Lung (tissue), 12 donors: Measurements from ENCODE around the gene MALT1. TPM values are rescaled to one million over a fixed set of nuclear protein-coding genes. Genes with fewer than 3 reads are reported as not detected.

Source experiments
- ATAC-seq: fragments of 200-7000 bp; cut with Tn5 transposase; one replicate; pipeline ENCODE4 v1.9.1; 2020; ENCODE audit warnings: moderate number of reproducible peaks; ENCODE audit not compliant: insufficient read depth, low FRiP score
- DNase-seq, 3 donors: peaks; one replicate each; pipeline ENCODE4 v3.0.0-alpha.2; 2013 to 2017
- H3K27ac ChIP-seq, 2 donors: one replicate each; pipeline ENCODE4 v1.5.1; 2013; ENCODE audit warnings: mild to moderate bottlenecking in 2 of 2, moderate library complexity in 2 of 2, control low read depth in 1 of 2, inconsistent platforms in 1 of 2, low read depth in 1 of 2, low read length in 1 of 2
- H3K27me3 ChIP-seq, 3 donors: one replicate each; pipeline ENCODE4 v1.5.1; 2013; ENCODE audit warnings: low read length in 2 of 3; ENCODE audit not compliant: control insufficient read depth in 3 of 3, insufficient read depth in 3 of 3
- H3K36me3 ChIP-seq, 4 donors: one replicate each; pipeline ENCODE4 v1.5.1; 2013; ENCODE audit warnings: low read length in 4 of 4, mild to moderate bottlenecking in 1 of 4, moderate library complexity in 1 of 4; ENCODE audit not compliant: control insufficient read depth in 4 of 4, insufficient read depth in 4 of 4
- H3K4me1 ChIP-seq, 5 donors: one replicate each; pipeline ENCODE4 v1.5.1; 2013; ENCODE audit warnings: low read length in 5 of 5, mild to moderate bottlenecking in 2 of 5, moderate library complexity in 1 of 5; ENCODE audit not compliant: control insufficient read depth in 5 of 5, insufficient read depth in 5 of 5
- H3K4me3 ChIP-seq: one replicate; pipeline ENCODE4 v1.5.1; 2013; ENCODE audit warnings: mild to moderate bottlenecking, control low read depth, moderate library complexity
- H3K9ac ChIP-seq, 2 donors: one replicate each; pipeline ENCODE4 v1.5.1; 2013; ENCODE audit warnings: low read length in 2 of 2, control low read depth in 1 of 2; ENCODE audit not compliant: insufficient read depth in 1 of 2
- H3K9me3 ChIP-seq, 4 donors: one replicate each; pipeline ENCODE4 v1.5.1; 2013; ENCODE audit warnings: low read length in 3 of 4, mild to moderate bottlenecking in 1 of 4, moderate library complexity in 1 of 4; ENCODE audit not compliant: control insufficient read depth in 4 of 4, insufficient read depth in 3 of 4
- CTCF ChIP-seq: IDR thresholded peaks from 2 replicates; pipeline ENCODE4 v1.5.1; 2012; ENCODE audit warnings: mild to moderate bottlenecking; ENCODE audit errors: control extremely low read depth, extremely low read depth
- WGBS, 2 donors: extraction: QIAGEN DNeasy Blood & Tissue Kit; methylation state at CpG; one replicate each; pipeline ENCODE4 v1.1.7; 2013; 5-methylcytosine and 5-hydroxymethylcytosine counted together
- polyA plus RNA-seq, 2 donors: library from polyadenylated mRNA; stranded (reverse); fragments of 200-250 nt; gene quantifications; one replicate each; pipeline ENCODE4 v1.2.1, GENCODE V29; 2013
- total RNA-seq, 2 donors: library from RNA; depleted of rRNA in 1 of 2; stranded (reverse); fragments of >200 nt in 1 of 2; gene quantifications; one replicate each; pipeline ENCODE4 v1.2.1, GENCODE V29; 2014 to 2021
- donor health status: control.
- donor health status: control.
- donor health status: Bipolar disorder and iron deficiency.
- donor health status: healthy.
- donor health status: DM: yes; HTN: yes; CAD: no.

Gene MALT1
- total and polyA plus RNA-seq, 4 donors, result 6.1 to 35.6 (median 12.9) TPM

- no peak for TF ChIP-seq CTCF
- 57 to 64% methylated on average over 15 of the region's 15 CpGs for WGBS, 2 donors
- Histone ChIP-seq H3K27ac (no peak overlapping the region), H3K27me3 (no peaks in the 10 kb centered on the region), H3K36me3 (no peaks in the 10 kb centered on the region), H3K4me1 (peaks cover 0 to 32% (median 13%) of the 10 kb centered on the region in 5 donors), H3K9ac (no peak overlapping the region), H3K4me3 (no peak overlapping the region), H3K9me3 (no peaks in the 10 kb centered on the region)
- DNase-seq, result peak; percentile 48 to 59 (median 52)
- ATAC-seq, result no peak
These were observed 113.4 kb downstream of the MALT1 start for GRCh38 chr18:58784601-58785137.

- no peak for DNase-seq
- ATAC-seq, result peak; percentile 42
- Histone ChIP-seq H3K4me3 (no peak overlapping the region), H3K9me3 (no peaks in the 10 kb centered on the region), H3K27ac (peak overlapping the region in 1 of 2 donors; percentile 3), H3K36me3 (no peaks in the 10 kb centered on the region), H3K27me3 (no peaks in the 10 kb centered on the region), H3K9ac (no peak overlapping the region), H3K4me1 (peaks cover 0 to 39% (median 19%) of the 10 kb centered on the region in 5 donors)
- no peak for TF ChIP-seq CTCF
- WGBS, 2 donors, result 69 to 88% methylated on average over 13 of the region's 13 CpGs
These were observed 114.0 kb downstream of the MALT1 start for GRCh38 chr18:58785171-58785805.

GRCh38 chr18:58785870-58786269, 114.6 kb downstream of the MALT1 start:
- no peak for TF ChIP-seq CTCF
- no peak for DNase-seq
- Histone ChIP-seq H3K27me3 (no peaks in the 10 kb centered on the region), H3K36me3 (no peaks in the 10 kb centered on the region), H3K4me3 (no peak overlapping the region), H3K9ac (no peak overlapping the region), H3K9me3 (no peaks in the 10 kb centered on the region), H3K27ac (no peak overlapping the region), H3K4me1 (peaks cover 0 to 39% (median 20%) of the 10 kb centered on the region in 5 donors)
- ATAC-seq, result no peak
- WGBS, 2 donors, result 86 to 89% methylated on average over 4 of the region's 4 CpGs
